HT1080 (cell line): Measurements from ENCODE around the gene NDUFAF3. TPM values are rescaled to one million over a fixed set of nuclear protein-coding genes. Genes with fewer than 3 reads are reported as not detected.
"Not testable (repeated sequence)": the region's sequence is repeated elsewhere in the genome, so short reads cannot be mapped to it uniquely, and the experiment has no call there.

Experiments
- DNase-seq: peaks from one replicate; pipeline ENCODE4 v3.0.0-alpha.2; 2015; ENCODE audit warnings: low read depth
- total RNA-seq: library from RNA; depleted of rRNA; stranded (reverse); fragments of >200 nt; shearing (Covaris generic); gene quantifications from 2 replicates; pipeline ENCODE4 v1.2.3, GENCODE V29; 2014

NDUFAF3 gene
- total RNA-seq, 1 experiment from 2014 or later: 205 TPM

GRCh38 chr3:48999085-48999858, 22.6 kb upstream of the NDUFAF3 start:
- DNase-seq: no peak

- no peak for DNase-seq
Measured at GRCh38 chr3:49001155-49001554, 20.8 kb upstream of the NDUFAF3 start.

- no peak for DNase-seq
Measured at GRCh38 chr3:49004352-49005302, 17.3 kb upstream of the NDUFAF3 start.

GRCh38 chr3:49005303-49005680, 16.6 kb upstream of the NDUFAF3 start:
- no peak for DNase-seq

GRCh38 chr3:49005998-49006397, 15.9 kb upstream of the NDUFAF3 start:
- no peak for DNase-seq

- DNase-seq: no peak
Measured at GRCh38 chr3:49006408-49007067, 15.4 kb upstream of the NDUFAF3 start.

GRCh38 chr3:49007068-49007770, 14.7 kb upstream of the NDUFAF3 start, which contains the start of gene WDR6:
Gene WDR6, plus strand, starts transcription at chr3:49007391. Its CDS starts 41 bp downstream, at chr3:49007432.
- peak; percentile 98 for DNase-seq

- DNase-seq: peak; percentile 79
Measured at GRCh38 chr3:49007771-49008528, 14.0 kb upstream of the NDUFAF3 start.

GRCh38 chr3:49008627-49009026, 13.3 kb upstream of the NDUFAF3 start:
- DNase-seq: not testable (repeated sequence)

GRCh38 chr3:49009396-49009795, 12.5 kb upstream of the NDUFAF3 start:
- no peak for DNase-seq

GRCh38 chr3:49012441-49013017, 9.4 kb upstream of the NDUFAF3 start:
- DNase-seq: no peak

GRCh38 chr3:49013113-49013737, 8.7 kb upstream of the NDUFAF3 start:
- DNase-seq: no peak

GRCh38 chr3:49013738-49014660, 7.9 kb upstream of the NDUFAF3 start:
- DNase-seq: no peak

GRCh38 chr3:49015072-49015471, 6.8 kb upstream of the NDUFAF3 start:
- DNase-seq: no peak

GRCh38 chr3:49015765-49016164, 6.2 kb upstream of the NDUFAF3 start:
- DNase-seq: no peak

GRCh38 chr3:49016414-49017228, 5.3 kb upstream of the NDUFAF3 start:
- no peak for DNase-seq

- no peak for DNase-seq
Measured at GRCh38 chr3:49017229-49017970, 4.5 kb upstream of the NDUFAF3 start.
